PFSK-1 (cell line): ENCODE measurements around the gene ACSF3.

ENCODE experiments used
- POLR2AphosphoS5 ChIP-seq: IDR thresholded peaks from 2 replicates; pipeline ENCODE4 v1.6.1; 2012; ENCODE audit warnings: low read depth, mild to moderate bottlenecking, control low read depth, low read length, moderate library complexity
- REST ChIP-seq, 2 experiments: IDR thresholded peaks; 2 replicates each; pipeline versions ENCODE4 v1.6.1 to v1.8.0; 2011 to 2012; ENCODE audit warnings: low read depth in 2 of 2, low read length in 2 of 2, control low read depth in 1 of 2, inconsistent platforms in 1 of 2, mild to moderate bottlenecking in 1 of 2, moderate library complexity in 1 of 2; ENCODE audit not compliant: insufficient read depth in 1 of 2

DNA sequence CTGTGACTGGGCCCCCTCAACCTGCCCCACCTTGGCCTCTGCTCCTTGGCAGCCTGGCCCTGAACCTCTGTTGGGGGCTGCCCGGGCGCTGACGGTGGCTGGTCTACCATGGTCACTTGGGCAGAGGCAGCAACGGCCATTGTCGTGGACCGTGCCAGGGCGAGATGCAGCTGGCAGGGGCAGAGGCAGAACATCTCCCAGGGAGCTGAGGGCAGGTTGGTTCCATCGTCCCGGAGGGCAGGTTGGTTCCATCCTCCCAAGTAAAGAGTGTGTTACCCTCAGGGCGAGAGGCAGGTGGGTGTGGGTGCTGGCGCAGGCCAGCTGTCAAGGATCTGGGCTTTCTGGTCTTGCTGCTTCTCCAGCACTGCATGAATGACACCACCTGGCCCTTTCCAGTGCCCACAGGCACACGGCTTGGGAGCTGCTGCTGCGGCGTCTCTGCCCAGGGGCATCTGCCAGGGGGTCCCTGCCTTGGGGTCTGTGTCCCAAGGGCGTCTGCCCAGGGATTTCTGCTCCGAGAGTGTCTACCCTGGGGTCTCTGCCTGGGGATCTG is 12.0 kb downstream of the ACSF3 start:
- TF ChIP-seq POLR2AphosphoS5 (no peak), REST (IDR thresholded peaks at IDR 0.05; ENCODE audit: insufficient read depth in 1 of 2, low read depth in 2 of 2, low read length in 2 of 2) (no peak)
